Suprapubic skin (tissue), 4 donors: ENCODE results near the gene GRID1.

ENCODE experiments used
- CTCF ChIP-seq, 2 donors: fragments of 200-600 bp in 1 of 2; fragments of 450-650 bp in 1 of 2; sonication (generic) in 1 of 2; IDR thresholded peaks; one replicate each; pipeline ENCODE4 v1.5.1; 2016 to 2019; ENCODE audit warnings: antibody characterized with exemption in 2 of 2, mild to moderate bottlenecking in 1 of 2, moderate library complexity in 1 of 2
- POLR2A ChIP-seq, 2 donors: fragments of 450-650 bp; IDR thresholded peaks; one replicate each; pipeline ENCODE4 v1.6.1; 2017; ENCODE audit warnings: antibody characterized with exemption in 2 of 2, mild to moderate bottlenecking in 2 of 2, moderate library complexity in 2 of 2
- POLR2AphosphoS5 ChIP-seq, 3 donors: sonication (generic); formaldehyde crosslinking; IDR thresholded peaks; one replicate each; pipeline ENCODE4 v1.6.1; 2017; ENCODE audit warnings: antibody characterized with exemption in 3 of 3

- no peak for TF ChIP-seq CTCF (IDR thresholded peaks at IDR 0.05)
- TF ChIP-seq POLR2A (IDR thresholded peaks at IDR 0.05) = no peak
- no peak for TF ChIP-seq POLR2AphosphoS5 (IDR thresholded peaks at IDR 0.05)
Observed at GRCh38 chr10:85651497-85651882, 715.1 kb downstream of the GRID1 start.
